GM19452 (cell line): ENCODE results near the gene NAA25.
"Not testable (repeated sequence)": the region's sequence is repeated elsewhere in the genome, so short reads cannot be mapped to it uniquely, and the experiment has no call there.

Experiments
- ATAC-seq: cut with Tn5 transposase; IDR thresholded peaks from one replicate; pipeline ENCODE4 v1.9.1; 2021; ENCODE audit not compliant: unreplicated experiment

The NAA25 gene

GRCh38 chr12:112116232-112117060, 7.9 kb upstream of the NAA25 start:
- no peak for ATAC-seq

DNA sequence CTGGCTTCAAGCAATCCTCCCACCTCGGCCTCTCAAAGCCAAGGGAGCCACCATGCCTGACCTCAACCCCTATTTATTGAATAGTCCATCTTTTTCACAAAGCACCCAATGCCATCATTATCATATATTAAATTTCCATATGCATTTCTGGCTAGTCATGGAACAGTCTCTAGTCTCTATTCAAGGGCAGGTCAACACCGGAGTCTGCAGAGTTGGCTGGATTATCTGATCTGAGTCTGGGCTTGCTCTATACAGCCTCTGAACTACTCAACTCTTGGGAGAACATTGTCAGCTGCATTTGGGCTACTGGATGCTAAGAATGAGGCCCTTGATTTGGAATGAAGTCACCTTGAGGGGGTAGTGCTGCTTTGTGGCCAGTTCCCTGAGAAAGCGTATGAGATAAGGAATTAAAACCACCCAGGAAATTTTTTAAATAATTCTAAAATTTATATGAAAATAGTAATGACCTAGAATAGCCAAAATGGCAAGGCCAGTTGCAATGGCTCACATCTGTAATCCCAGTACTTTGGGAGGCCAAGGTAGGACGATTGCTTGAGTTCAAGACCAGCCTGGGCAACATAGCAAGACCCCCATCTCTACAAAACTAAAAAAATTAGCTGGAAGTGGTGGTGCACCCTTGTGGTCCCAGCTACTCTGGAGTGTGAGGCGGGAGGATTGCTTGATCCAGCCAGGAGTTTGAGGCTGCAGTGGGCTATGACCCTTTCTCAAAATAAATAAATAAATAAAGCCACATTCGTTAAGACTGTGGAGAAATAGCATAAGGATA, 6.9 kb upstream of the NAA25 start:
- ATAC-seq = no peak

DNA sequence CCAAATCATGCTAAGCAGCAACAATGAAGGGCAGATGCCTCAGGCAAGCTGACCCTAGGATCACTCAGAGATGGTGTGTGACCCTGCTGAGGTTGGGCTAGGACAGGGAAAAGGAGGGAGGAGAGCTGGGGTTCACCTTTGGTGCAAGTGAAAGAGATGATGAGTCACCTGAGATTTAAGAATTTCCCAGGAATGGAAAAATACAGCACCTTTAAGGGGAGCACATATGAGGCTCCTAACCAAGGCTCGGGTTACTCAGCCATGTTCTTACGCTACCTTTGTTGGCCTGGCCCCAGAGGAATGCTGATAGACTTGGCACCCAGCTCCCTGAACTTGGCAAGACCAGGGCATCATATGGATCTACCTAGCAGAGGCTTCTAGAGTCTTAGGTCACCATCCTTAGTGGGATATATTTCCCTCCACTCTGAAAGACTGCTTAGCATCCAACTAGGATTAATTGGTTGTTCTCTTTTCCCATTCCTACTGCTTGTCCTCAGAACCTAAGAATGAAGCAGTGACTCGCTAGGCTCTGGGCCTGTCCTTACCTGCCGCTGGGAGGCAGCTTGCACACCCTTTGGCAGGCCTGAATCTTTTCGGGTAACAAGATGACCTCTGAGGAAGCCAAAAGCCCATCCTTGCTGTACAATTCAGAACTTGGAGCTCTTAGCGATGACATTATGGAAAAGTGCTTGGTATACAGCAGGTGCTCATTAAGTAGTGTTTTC, 4.0 kb upstream of the NAA25 start:
- ATAC-seq = no peak

DNA sequence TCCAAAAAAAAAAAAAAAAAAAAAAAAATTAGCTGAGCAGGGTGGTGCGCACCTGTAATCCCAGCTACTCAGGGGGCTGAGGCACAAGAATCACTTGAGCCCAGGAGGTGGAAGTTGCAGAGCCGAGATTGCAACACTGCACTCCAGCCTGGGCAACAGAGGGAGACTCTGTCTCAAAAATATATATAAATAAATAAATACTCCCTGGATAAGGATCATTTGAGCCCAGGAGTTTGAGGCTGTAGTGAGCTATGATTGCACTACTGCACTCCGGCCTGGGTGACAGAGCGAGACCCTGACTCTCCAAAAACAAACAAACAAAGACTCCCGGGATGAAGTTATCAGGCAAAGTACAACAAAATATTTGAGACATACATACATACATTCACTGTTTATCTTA, 3.3 kb upstream of the NAA25 start:
- ATAC-seq = no peak

GRCh38 chr12:112110787-112111662, 2.4 kb upstream of the NAA25 start:
- not testable (repeated sequence) for ATAC-seq

DNA sequence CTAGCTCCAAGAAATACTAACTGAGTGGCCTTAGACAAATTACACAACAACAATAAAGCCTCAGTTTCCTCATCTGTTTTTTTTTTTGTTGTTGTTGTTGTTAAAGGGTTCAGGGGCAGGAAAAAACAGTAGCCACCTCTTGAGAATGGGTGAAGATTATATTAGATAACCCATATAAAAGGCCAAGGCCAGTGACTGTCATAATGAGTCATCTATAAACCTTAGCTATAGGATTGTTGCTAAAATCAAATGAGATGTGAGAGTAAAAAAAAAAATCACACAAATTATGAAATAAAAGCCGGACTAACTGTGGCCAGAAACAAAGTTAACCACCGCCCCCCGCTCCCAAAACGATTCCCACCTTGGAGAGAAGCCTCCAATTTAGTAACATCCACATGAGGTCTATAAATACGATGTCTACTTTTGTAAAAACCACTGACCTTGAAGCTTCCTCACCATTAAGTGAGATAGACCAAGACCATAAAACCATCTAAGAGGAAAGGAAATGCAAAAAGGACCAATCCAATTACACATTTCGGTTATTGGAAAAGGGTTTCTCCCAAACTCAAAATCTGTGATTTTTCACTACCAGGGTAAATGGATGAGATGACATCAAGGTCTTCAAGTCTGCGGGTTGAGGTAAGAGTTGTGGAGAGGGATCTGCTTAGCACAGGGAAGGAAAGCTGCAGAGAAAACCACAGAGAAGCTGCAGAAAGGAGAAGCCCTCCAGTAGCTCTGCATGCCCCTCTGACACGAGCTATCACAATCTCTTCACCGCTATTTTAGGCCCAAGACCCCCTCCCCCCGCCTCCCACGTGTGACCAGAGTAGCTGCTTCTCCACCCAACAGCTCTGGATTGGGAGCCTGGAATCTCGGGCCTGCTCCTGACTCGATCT, 1.0 kb downstream of the NAA25 start:
- no peak for ATAC-seq

- ATAC-seq = no peak
Measured at GRCh38 chr12:112105891-112106290, 2.7 kb downstream of the NAA25 start.

- no peak for ATAC-seq
Measured at GRCh38 chr12:112103758-112104503, 4.7 kb downstream of the NAA25 start.

GRCh38 chr12:112102746-112103145, 5.8 kb downstream of the NAA25 start:
- not testable (repeated sequence) for ATAC-seq

DNA sequence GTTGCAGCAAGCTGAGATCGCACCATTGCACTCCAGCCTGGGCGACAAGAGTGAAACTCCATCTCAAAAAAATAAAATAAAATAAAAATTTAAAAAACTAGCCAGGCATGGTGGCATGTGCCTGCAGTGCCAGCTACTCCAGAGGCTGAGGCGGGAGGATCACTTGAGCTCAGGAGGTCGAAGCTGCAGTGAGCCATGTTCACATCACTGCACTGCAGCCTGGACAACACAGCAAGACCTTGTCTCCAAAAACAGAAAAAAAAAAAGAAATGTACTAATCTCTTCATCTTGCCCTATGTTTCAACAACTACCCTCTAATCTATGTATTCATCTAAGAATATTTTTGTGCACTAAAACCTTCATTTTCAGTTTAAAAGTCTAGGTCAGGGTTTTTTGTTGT, 6.5 kb downstream of the NAA25 start:
- no peak for ATAC-seq

GRCh38 chr12:112100500-112100899, 8.1 kb downstream of the NAA25 start:
- ATAC-seq = not testable (repeated sequence)

GRCh38 chr12:112097641-112098040, 10.9 kb downstream of the NAA25 start:
- ATAC-seq = no peak

GRCh38 chr12:112096667-112097066, 11.9 kb downstream of the NAA25 start:
- no peak for ATAC-seq

GRCh38 chr12:112096070-112096469, 12.5 kb downstream of the NAA25 start:
- ATAC-seq = no peak

DNA sequence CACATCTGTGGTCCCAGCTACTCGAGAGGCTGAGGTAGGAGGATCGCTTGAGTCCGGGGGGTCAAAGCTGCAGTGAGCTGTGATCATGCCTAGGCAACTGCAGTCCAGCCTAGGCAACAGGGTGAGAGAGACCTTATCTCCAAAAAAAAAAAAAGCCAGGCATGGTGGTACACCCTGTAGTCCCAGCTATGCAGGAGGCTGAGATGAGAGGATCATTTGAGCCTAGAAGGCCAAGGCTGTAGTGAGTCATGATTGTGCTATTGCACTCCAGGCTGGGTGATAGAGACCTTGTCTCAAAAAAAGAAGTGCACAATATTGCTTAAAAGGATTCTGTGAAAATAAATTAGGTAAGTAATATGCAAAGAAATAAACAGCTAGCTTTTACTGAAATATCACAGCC, 17.0 kb downstream of the NAA25 start:
- no peak for ATAC-seq

- ATAC-seq = no peak
Measured at GRCh38 chr12:112087851-112088250, 20.7 kb downstream of the NAA25 start.

- no peak for ATAC-seq
Measured at GRCh38 chr12:112087055-112087850, 21.3 kb downstream of the NAA25 start.

GRCh38 chr12:112066566-112066965, 42.0 kb downstream of the NAA25 start:
- no peak for ATAC-seq
